WERI-Rb-1 (cell line): ENCODE measurements around the gene CD24.
"Not testable (repeated sequence)": the region's sequence is repeated elsewhere in the genome, so short reads cannot be mapped to it uniquely, and the experiment has no call there.

Experiments
- DNase-seq: peaks from one replicate; pipeline ENCODE4 v3.0.0-alpha.2; 2020
- H3K27ac ChIP-seq: fragments of 250-450 bp; sonication (Bioruptor Pico); 2 replicates; pipeline ENCODE4 v1.5.1; 2020; ENCODE audit warnings: mild to moderate bottlenecking, moderate library complexity
- H3K27me3 ChIP-seq: fragments of 250-450 bp; sonication (Bioruptor Pico); 2 replicates; pipeline ENCODE4 v1.5.1; 2021; ENCODE audit warnings: mild to moderate bottlenecking, low read depth, moderate library complexity; ENCODE audit not compliant: insufficient read depth, severe bottlenecking
- H3K36me3 ChIP-seq: fragments of 250-450 bp; sonication (Bioruptor Pico); 2 replicates; pipeline ENCODE4 v1.5.1; 2020; ENCODE audit warnings: mild to moderate bottlenecking, moderate library complexity
- H3K4me3 ChIP-seq: 2 replicates; pipeline ENCODE4 v1.5.1; 2011; ENCODE audit warnings: low read depth, mild to moderate bottlenecking, control low read depth, low read length
- H3K9me3 ChIP-seq: fragments of 250-450 bp; sonication (Bioruptor Pico); 2 replicates; pipeline ENCODE4 v1.5.1; 2021; ENCODE audit warnings: mild to moderate bottlenecking, moderate library complexity; ENCODE audit not compliant: severe bottlenecking
- TF ChIP-seq, protein P1 (sequence below): IDR thresholded peaks from 2 replicates; pipeline ENCODE4 v1.5.1; 2011; ENCODE audit warnings: low read depth, mild to moderate bottlenecking, control low read depth, inconsistent platforms, low read length

The CD24 gene

DNA sequence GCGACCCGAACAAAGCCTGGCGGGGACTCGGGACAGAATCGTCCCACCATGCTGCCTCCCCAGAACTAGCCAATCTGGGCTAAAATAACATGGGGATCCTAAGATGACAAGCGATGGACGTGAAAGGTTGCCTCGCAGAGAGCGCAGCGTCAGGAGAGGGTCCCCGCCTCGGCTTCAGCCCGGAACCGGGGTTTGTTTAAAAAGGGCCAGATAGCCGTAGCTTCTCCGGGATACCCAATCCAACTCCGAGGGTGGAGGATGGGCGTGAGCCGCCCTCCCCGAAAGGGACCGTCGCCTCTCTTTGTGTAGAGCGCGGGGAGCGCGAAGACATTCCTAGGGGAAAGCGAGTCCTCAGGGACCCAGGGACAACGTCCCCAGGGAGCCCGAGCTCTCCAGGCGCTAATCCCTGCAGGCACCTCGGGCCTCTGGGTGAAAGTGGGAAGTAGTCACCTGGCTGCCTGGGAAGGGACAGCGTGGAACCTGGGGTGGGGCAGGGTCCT is 643 bp downstream of the CD24 start:
- TF ChIP-seq, protein P1, sequence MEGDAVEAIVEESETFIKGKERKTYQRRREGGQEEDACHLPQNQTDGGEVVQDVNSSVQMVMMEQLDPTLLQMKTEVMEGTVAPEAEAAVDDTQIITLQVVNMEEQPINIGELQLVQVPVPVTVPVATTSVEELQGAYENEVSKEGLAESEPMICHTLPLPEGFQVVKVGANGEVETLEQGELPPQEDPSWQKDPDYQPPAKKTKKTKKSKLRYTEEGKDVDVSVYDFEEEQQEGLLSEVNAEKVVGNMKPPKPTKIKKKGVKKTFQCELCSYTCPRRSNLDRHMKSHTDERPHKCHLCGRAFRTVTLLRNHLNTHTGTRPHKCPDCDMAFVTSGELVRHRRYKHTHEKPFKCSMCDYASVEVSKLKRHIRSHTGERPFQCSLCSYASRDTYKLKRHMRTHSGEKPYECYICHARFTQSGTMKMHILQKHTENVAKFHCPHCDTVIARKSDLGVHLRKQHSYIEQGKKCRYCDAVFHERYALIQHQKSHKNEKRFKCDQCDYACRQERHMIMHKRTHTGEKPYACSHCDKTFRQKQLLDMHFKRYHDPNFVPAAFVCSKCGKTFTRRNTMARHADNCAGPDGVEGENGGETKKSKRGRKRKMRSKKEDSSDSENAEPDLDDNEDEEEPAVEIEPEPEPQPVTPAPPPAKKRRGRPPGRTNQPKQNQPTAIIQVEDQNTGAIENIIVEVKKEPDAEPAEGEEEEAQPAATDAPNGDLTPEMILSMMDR = no peak

DNA sequence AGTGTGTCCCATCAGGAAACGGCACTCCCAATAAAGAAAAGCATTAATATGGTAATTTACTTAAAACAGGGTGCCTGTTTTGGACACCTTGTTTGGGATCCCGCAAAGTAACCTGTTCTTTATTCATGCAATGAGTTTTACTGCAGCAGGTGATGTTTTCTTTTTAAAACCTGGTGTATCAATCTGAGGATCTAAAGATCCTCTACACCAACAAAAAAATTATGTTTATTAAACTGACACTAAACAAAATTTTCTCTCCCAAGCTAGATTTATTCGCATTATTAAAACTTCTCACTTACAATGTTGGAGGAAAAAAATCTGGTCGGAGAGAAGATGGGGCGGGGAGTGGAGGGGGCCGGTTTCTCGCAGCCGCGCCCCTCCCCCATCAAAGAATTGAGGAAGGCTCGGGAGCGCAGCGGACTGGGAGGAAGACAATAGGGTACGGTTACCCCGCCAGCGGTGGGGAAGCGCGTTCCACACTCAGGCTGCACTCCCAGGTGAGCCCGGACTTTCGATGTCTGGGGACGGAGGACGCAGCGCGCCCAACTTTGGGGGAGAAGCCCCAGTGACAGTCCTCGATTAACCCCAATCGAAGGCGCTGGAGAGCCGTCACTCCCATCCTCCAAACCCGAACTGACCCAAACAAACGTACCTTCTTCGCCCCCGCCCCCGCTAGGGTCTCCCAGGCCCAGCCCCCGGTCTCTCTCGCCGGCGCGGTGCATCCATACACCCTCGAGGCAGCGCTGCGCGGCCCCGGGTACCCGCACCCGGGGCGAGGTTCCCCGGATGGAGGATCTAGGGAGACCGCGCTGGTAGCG is 1.3 kb downstream of the CD24 start:
- no peaks in the 10 kb centered on the region for H3K9me3 ChIP-seq
- TF ChIP-seq, protein P1 = no peak
- DNase-seq = peak; percentile 25
- H3K27ac ChIP-seq = no peak overlapping the region; the same call in 1 of the 2 replicates
- H3K36me3 ChIP-seq = no peaks in the 10 kb centered on the region
- peaks cover 4% of the 10 kb centered on the region for H3K27me3 ChIP-seq
- H3K4me3 ChIP-seq = peak overlapping the region; percentile 64

More for the DNA sequence above, 643 bp downstream of the CD24 start:
- H3K27ac ChIP-seq = peak overlapping the region; percentile 66
- DNase-seq = peak; percentile 43
- H3K9me3 ChIP-seq = no peaks in the 10 kb centered on the region
- peak overlapping the region; percentile 64 for H3K4me3 ChIP-seq
- no peaks in the 10 kb centered on the region for H3K36me3 ChIP-seq
- peaks cover 4% of the 10 kb centered on the region for H3K27me3 ChIP-seq

DNA sequence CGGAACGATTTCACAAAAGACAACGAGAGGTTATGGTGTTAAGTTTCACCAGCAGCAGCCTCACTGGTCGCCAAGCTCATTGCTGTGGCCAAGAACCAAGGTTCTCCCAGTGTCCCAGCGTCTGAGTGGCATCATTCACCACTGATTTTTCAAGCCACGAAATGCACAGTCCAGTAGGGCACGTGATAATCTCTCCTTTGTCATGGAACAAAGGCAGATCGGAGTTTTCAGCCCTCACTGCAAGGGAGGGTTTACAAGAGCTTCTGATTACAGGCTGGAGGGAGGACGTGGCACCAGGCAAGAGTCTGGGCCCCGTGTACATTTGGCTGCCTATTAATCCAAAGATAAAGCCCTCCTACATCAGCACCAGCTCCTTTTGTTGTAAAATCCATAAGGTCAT is 2.0 kb downstream of the CD24 start:
- DNase-seq = no peak
- Histone ChIP-seq H3K36me3 (no peaks in the 10 kb centered on the region), H3K27me3 (peaks cover 4% of the 10 kb centered on the region), H3K4me3 (no peak overlapping the region), H3K27ac (no peak overlapping the region), H3K9me3 (no peaks in the 10 kb centered on the region)
- TF ChIP-seq, protein P1 = no peak

DNA sequence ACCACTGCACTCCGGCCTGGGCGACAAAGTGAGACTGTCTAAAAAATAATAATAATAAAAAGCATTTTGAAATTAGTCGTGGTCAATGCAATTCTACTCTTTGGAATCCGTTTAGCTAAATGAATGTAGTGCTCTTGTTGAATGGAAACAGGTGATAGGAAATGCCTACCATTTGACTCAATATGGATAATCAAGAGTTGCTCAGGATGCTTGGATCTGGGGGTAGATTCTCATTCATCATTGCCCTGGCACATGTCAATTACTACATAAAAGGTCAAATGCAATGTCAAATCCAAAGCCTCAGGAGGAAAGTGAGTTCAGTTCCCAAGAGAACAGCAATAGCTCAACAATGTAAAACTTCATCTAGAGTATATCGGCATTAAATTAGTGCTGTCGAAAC is 3.8 kb downstream of the CD24 start:
- not testable (repeated sequence) for H3K4me3 ChIP-seq, H3K27me3 ChIP-seq, DNase-seq

DNA sequence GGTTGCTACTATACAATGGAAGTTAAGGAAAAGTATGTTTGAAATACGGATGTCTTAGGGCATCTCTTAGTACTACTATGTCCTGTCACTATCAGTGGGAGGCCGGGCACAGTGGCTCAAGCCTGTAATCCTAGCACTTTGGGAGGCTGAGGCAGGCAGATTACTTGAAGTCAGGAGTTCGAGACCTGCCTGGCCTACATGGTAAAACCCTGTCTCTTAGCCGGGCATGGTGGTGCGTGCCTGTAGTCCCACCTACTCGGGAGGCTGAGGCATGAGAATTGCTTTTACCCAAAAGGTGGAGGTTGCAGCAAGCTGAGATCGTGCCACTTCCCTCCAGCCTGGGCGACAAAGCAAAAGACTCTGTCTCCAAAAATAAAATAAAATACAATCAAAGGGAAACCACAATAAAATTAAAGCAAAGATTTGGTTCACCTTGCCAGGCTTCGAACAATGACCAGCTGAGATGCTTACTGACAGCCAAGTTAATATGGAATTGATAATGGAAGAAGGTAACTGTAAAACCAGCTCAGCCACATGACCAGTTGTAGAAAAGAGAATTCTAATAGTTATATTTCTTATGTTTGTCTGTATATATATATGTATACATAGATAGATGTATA is 6.5 kb downstream of the CD24 start:
- peaks cover 1% of the 10 kb centered on the region for H3K27me3 ChIP-seq
- TF ChIP-seq, protein P1 = no peak
- DNase-seq = no peak
- H3K27ac ChIP-seq = no peak overlapping the region
- H3K9me3 ChIP-seq = no peaks in the 10 kb centered on the region
- H3K36me3 ChIP-seq = no peaks in the 10 kb centered on the region
- no peak overlapping the region for H3K4me3 ChIP-seq

More for the DNA sequence above, 3.8 kb downstream of the CD24 start:
- H3K36me3 ChIP-seq, H3K9me3 ChIP-seq, H3K27ac ChIP-seq: not testable (repeated sequence)
